ENCODE results near the gene GJC2.

- TF ChIP-seq, protein P1, sequence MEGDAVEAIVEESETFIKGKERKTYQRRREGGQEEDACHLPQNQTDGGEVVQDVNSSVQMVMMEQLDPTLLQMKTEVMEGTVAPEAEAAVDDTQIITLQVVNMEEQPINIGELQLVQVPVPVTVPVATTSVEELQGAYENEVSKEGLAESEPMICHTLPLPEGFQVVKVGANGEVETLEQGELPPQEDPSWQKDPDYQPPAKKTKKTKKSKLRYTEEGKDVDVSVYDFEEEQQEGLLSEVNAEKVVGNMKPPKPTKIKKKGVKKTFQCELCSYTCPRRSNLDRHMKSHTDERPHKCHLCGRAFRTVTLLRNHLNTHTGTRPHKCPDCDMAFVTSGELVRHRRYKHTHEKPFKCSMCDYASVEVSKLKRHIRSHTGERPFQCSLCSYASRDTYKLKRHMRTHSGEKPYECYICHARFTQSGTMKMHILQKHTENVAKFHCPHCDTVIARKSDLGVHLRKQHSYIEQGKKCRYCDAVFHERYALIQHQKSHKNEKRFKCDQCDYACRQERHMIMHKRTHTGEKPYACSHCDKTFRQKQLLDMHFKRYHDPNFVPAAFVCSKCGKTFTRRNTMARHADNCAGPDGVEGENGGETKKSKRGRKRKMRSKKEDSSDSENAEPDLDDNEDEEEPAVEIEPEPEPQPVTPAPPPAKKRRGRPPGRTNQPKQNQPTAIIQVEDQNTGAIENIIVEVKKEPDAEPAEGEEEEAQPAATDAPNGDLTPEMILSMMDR (IDR thresholded peaks at IDR 0.05), result no peak
- no peak for TF ChIP-seq POLR2AphosphoS5 (IDR thresholded peaks at IDR 0.05)
- no peak for TF ChIP-seq POLR2A (IDR thresholded peaks at IDR 0.05)
- TF ChIP-seq EP300 (IDR thresholded peaks at IDR 0.05), result no peak
Observed at GRCh38 chr1:228142155-228142691, 7.5 kb upstream of the GJC2 start.

Data from stomach (tissue), 4 donors.